K562 (cell line): ENCODE results near the gene FOXN1. TPM values are rescaled to one million over a fixed set of nuclear protein-coding genes. Genes with fewer than 3 reads are reported as not detected.
A peak's percentile ranks its signal among the peaks of the same experiment; 100 is the strongest.

Experiments
- ARNT ChIP-seq, 2 experiments: fragments of 450-650 bp; IDR thresholded peaks; 2 replicates each; pipeline ENCODE4 v1.6.1; 2016; ENCODE audit warnings: mild to moderate bottlenecking in 1 of 2
- ATF1 ChIP-seq, 2 experiments: fragments of 450-650 bp in 1 of 2; IDR thresholded peaks; 2 replicates each; pipeline ENCODE4 v1.6.1; 2016; ENCODE audit warnings: missing compliant biosample characterization in 1 of 2, missing genetic modification characterization in 1 of 2
- CBX8 ChIP-seq: fragments of 200-600 bp; sonication (generic); IDR thresholded peaks from 2 replicates; pipeline ENCODE4 v1.6.1; 2012; ENCODE audit warnings: borderline replicate concordance, mixed run types, low read depth, mild to moderate bottlenecking, moderate library complexity, mixed read lengths, low read length, control low read depth, inconsistent platforms; ENCODE audit not compliant: poor library complexity, severe bottlenecking; ENCODE audit errors: extremely low read depth
- FIP1L1 ChIP-seq: fragments of 200-400 bp; formaldehyde crosslinking; IDR thresholded peaks from 2 replicates; pipeline ENCODE4 v1.6.1; 2018; ENCODE audit warnings: mild to moderate bottlenecking, low read depth, low read length; ENCODE audit not compliant: poor library complexity, severe bottlenecking
- HOXB6 ChIP-seq: fragments of 250-450 bp; sonication (Bioruptor Pico); IDR thresholded peaks from 2 replicates; pipeline ENCODE4 v1.5.1; 2022; ENCODE audit warnings: mild to moderate bottlenecking, borderline replicate concordance
- KLF13 ChIP-seq: fragments of 450-650 bp; IDR thresholded peaks from 2 replicates; pipeline ENCODE4 v1.6.1; 2016; ENCODE audit warnings: missing genetic modification characterization, low read depth, mild to moderate bottlenecking, missing compliant biosample characterization, moderate library complexity, borderline replicate concordance
- LCOR ChIP-seq: sonication (generic); formaldehyde crosslinking; IDR thresholded peaks from 2 replicates; pipeline ENCODE4 v1.8.0; 2022; ENCODE audit warnings: mild to moderate bottlenecking, missing genetic modification reagents
- MECOM ChIP-seq: fragments of 250-450 bp; sonication (Bioruptor Pico); IDR thresholded peaks from 2 replicates; pipeline ENCODE4 v1.8.0; 2022; ENCODE audit warnings: inconsistent platforms
- NFXL1 ChIP-seq: fragments of 450-650 bp; formaldehyde crosslinking; IDR thresholded peaks from 2 replicates; pipeline ENCODE4 v1.4.0; 2021; ENCODE audit warnings: mild to moderate bottlenecking
- STAT5A ChIP-seq: IDR thresholded peaks from 2 replicates; pipeline ENCODE4 v1.6.1; 2012; ENCODE audit warnings: low read length, inconsistent platforms, borderline replicate concordance
- ZBED1 ChIP-seq: IDR thresholded peaks from 2 replicates; pipeline ENCODE4 v1.6.1; 2014
- ZBTB7A ChIP-seq: IDR thresholded peaks from 2 replicates; pipeline ENCODE4 v1.6.1; 2011; ENCODE audit warnings: low read depth, mild to moderate bottlenecking, low read length, moderate library complexity, borderline replicate concordance; ENCODE audit not compliant: control insufficient read depth
- ZBTB8A ChIP-seq: fragments of 450-650 bp; IDR thresholded peaks from 2 replicates; pipeline ENCODE4 v1.6.1; 2018; ENCODE audit warnings: mild to moderate bottlenecking, moderate library complexity; ENCODE audit not compliant: partially characterized antibody
- ZNF589 ChIP-seq: fragments of 200-800 bp; sonication (Bioruptor generic); IDR thresholded peaks from 2 replicates; pipeline ENCODE4 v1.6.1; 2016; ENCODE audit warnings: low read depth, missing genetic modification characterization, missing compliant biosample characterization
- polyA plus RNA-seq, 8 experiments: library from polyadenylated mRNA; depleted of rRNA in 4 of 8; stranded (reverse) in 5 of 8; unstranded in 3 of 8; fragments of >200 nt; fragmentation: Nextera tagmentation in 2 of 8; fragmentation: Illumina TruSeq in 1 of 8; extraction: Ambion mirVana in 2 of 8; extraction: Trizol in 1 of 8; gene quantifications; 2 replicates each; pipeline versions ENCODE4 v1.2.1 to v1.2.3, GENCODE V29; 2011 to 2014; ENCODE audit warnings: inconsistent platforms in 1 of 8, missing spikeins in 1 of 8
- total RNA-seq, 7 experiments: library from RNA; depleted of rRNA in 6 of 7; stranded (reverse); fragments of >200 nt in 6 of 7; fragmentation: Illumina TruSeq in 2 of 7; extraction: Trizol in 2 of 7; gene quantifications; 2 replicates each; pipeline versions ENCODE4 v1.2.1 to v1.2.3, GENCODE V29; 2011 to 2021; ENCODE audit warnings: low replicate concordance in 1 of 7
- TF ChIP-seq, protein P1 (sequence below): sonication (generic); formaldehyde crosslinking; IDR thresholded peaks from 2 replicates; pipeline ENCODE4 v1.8.1; 2023; ENCODE audit warnings: missing genetic modification reagents, mild to moderate bottlenecking, borderline replicate concordance
- TF ChIP-seq, protein P2 (sequence below): fragments of 250-450 bp; sonication (Bioruptor Pico); IDR thresholded peaks from 2 replicates; pipeline ENCODE4 v1.5.1; 2021; ENCODE audit warnings: mild to moderate bottlenecking
- TF ChIP-seq, protein P3 (sequence below): IDR thresholded peaks from 3 replicates; pipeline ENCODE4 v1.6.1; 2011; ENCODE audit warnings: borderline replicate concordance, mild to moderate bottlenecking, moderate library complexity; ENCODE audit not compliant: insufficient read length; ENCODE audit errors: extremely low read depth

FOXN1 gene
- total and polyA plus RNA-seq, 9 of the 15 experiments (the other 6 are each of a cell fraction or from before 2014, with no cell fraction given), result not detected

GRCh38 chr17:28571361-28572122 lies 65.4 kb downstream of the FOXN1 start, which contains the start of gene PIGS (continued):
- TF ChIP-seq, protein P1, sequence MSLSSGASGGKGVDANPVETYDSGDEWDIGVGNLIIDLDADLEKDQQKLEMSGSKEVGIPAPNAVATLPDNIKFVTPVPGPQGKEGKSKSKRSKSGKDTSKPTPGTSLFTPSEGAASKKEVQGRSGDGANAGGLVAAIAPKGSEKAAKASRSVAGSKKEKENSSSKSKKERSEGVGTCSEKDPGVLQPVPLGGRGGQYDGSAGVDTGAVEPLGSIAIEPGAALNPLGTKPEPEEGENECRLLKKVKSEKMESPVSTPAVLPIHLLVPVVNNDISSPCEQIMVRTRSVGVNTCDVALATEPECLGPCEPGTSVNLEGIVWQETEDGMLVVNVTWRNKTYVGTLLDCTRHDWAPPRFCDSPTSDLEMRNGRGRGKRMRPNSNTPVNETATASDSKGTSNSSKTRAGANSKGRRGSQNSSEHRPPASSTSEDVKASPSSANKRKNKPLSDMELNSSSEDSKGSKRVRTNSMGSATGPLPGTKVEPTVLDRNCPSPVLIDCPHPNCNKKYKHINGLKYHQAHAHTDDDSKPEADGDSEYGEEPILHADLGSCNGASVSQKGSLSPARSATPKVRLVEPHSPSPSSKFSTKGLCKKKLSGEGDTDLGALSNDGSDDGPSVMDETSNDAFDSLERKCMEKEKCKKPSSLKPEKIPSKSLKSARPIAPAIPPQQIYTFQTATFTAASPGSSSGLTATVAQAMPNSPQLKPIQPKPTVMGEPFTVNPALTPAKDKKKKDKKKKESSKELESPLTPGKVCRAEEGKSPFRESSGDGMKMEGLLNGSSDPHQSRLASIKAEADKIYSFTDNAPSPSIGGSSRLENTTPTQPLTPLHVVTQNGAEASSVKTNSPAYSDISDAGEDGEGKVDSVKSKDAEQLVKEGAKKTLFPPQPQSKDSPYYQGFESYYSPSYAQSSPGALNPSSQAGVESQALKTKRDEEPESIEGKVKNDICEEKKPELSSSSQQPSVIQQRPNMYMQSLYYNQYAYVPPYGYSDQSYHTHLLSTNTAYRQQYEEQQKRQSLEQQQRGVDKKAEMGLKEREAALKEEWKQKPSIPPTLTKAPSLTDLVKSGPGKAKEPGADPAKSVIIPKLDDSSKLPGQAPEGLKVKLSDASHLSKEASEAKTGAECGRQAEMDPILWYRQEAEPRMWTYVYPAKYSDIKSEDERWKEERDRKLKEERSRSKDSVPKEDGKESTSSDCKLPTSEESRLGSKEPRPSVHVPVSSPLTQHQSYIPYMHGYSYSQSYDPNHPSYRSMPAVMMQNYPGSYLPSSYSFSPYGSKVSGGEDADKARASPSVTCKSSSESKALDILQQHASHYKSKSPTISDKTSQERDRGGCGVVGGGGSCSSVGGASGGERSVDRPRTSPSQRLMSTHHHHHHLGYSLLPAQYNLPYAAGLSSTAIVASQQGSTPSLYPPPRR (CRISPR knock-in tag), result no peak
- TF ChIP-seq, protein P2, sequence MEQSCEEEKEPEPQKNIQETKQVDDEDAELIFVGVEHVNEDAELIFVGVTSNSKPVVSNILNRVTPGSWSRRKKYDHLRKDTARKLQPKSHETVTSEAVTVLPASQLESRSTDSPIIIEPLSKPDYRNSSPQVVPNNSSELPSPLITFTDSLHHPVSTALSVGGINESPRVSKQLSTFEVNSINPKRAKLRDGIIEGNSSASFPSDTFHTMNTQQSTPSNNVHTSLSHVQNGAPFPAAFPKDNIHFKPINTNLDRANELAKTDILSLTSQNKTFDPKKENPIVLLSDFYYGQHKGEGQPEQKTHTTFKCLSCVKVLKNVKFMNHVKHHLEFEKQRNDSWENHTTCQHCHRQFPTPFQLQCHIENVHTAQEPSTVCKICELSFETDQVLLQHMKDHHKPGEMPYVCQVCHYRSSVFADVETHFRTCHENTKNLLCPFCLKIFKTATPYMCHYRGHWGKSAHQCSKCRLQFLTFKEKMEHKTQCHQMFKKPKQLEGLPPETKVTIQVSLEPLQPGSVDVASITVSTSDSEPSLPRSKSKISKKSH (CRISPR knock-in tag), result no peak
- no peak for TF ChIP-seq ZNF589 (CRISPR knock-in tag)
- no peak; the same call in 1 of the 2 replicates for TF ChIP-seq ZBED1
- no peak for TF ChIP-seq MECOM (CRISPR knock-in tag)
- no peak for TF ChIP-seq HOXB6 (CRISPR knock-in tag)
- TF ChIP-seq LCOR (CRISPR knock-in tag), result no peak
- no peak for TF ChIP-seq NFXL1 (CRISPR knock-in tag)
- TF ChIP-seq KLF13 (tag), result no peak
- TF ChIP-seq CBX8, result no peak
- no peak for TF ChIP-seq STAT5A
- TF ChIP-seq ZBTB7A, result peak; percentile 75
- TF ChIP-seq, protein P3, sequence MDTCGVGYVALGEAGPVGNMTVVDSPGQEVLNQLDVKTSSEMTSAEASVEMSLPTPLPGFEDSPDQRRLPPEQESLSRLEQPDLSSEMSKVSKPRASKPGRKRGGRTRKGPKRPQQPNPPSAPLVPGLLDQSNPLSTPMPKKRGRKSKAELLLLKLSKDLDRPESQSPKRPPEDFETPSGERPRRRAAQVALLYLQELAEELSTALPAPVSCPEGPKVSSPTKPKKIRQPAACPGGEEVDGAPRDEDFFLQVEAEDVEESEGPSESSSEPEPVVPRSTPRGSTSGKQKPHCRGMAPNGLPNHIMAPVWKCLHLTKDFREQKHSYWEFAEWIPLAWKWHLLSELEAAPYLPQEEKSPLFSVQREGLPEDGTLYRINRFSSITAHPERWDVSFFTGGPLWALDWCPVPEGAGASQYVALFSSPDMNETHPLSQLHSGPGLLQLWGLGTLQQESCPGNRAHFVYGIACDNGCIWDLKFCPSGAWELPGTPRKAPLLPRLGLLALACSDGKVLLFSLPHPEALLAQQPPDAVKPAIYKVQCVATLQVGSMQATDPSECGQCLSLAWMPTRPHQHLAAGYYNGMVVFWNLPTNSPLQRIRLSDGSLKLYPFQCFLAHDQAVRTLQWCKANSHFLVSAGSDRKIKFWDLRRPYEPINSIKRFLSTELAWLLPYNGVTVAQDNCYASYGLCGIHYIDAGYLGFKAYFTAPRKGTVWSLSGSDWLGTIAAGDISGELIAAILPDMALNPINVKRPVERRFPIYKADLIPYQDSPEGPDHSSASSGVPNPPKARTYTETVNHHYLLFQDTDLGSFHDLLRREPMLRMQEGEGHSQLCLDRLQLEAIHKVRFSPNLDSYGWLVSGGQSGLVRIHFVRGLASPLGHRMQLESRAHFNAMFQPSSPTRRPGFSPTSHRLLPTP, result no peak
- TF ChIP-seq ARNT (IDR thresholded peaks at IDR 0.05), result peak in 1 of 2 experiments; percentile 29; a peak in 1 of 4 replicates
- TF ChIP-seq ZBTB8A, result no peak
- TF ChIP-seq ATF1 (CRISPR knock-in tag; IDR thresholded peaks at IDR 0.05), result no peak
- TF ChIP-seq ATF1 (tag; IDR thresholded peaks at IDR 0.05), result peak; percentile 64; the same call in 1 of the 2 replicates
- TF ChIP-seq FIP1L1, result no peak
